GM04503 (cell line): ENCODE measurements around the gene TTI1.

Experiments
- DNase-seq: peaks from one replicate; pipeline ENCODE4 v3.0.0-alpha.2; 2012; ENCODE audit warnings: low read depth

TTI1 gene

GRCh38 chr20:38033330-38034107 lies at the start of gene TTI1, which contains the start of gene RPRD1B:
TTI1 (minus strand) TSS chr20:38033456; CDS start chr20:38013816, 19,640 bp downstream.
RPRD1B (plus strand) TSS chr20:38033746; CDS start chr20:38033948, 202 bp downstream.
- DNase-seq: peak; percentile 50

- no peak for DNase-seq
Measured at GRCh38 chr20:38082894-38083293, 49.6 kb upstream of the TTI1 start.

- no peak for DNase-seq
Measured at GRCh38 chr20:38081575-38081974, 48.3 kb upstream of the TTI1 start.

- no peak for DNase-seq
Measured at GRCh38 chr20:38079353-38079752, 46.1 kb upstream of the TTI1 start.

GRCh38 chr20:38078084-38078483 lies 44.8 kb upstream of the TTI1 start:
- DNase-seq: no peak

GRCh38 chr20:38076548-38076947 lies 43.3 kb upstream of the TTI1 start:
- no peak for DNase-seq

GRCh38 chr20:38075161-38075998 lies 42.1 kb upstream of the TTI1 start:
- no peak for DNase-seq

- DNase-seq: peak; percentile 85
Measured at GRCh38 chr20:38073307-38074071, 40.2 kb upstream of the TTI1 start.

GRCh38 chr20:38072898-38073297 lies 39.6 kb upstream of the TTI1 start:
- no peak for DNase-seq

GRCh38 chr20:38067717-38068365 lies 34.6 kb upstream of the TTI1 start:
- DNase-seq: no peak

GRCh38 chr20:38066969-38067716 lies 33.9 kb upstream of the TTI1 start:
- no peak for DNase-seq

- no peak for DNase-seq
Measured at GRCh38 chr20:38065764-38066375, 32.6 kb upstream of the TTI1 start.

GRCh38 chr20:38063911-38064530 lies 30.8 kb upstream of the TTI1 start:
- no peak for DNase-seq

- no peak for DNase-seq
Measured at GRCh38 chr20:38062890-38063289, 29.6 kb upstream of the TTI1 start.

GRCh38 chr20:38061109-38061508 lies 27.9 kb upstream of the TTI1 start:
- DNase-seq: no peak

- DNase-seq: no peak
Measured at GRCh38 chr20:38060536-38060935, 27.3 kb upstream of the TTI1 start.

GRCh38 chr20:38059832-38060231 lies 26.6 kb upstream of the TTI1 start:
- DNase-seq: no peak

GRCh38 chr20:38057351-38057972 lies 24.2 kb upstream of the TTI1 start:
- DNase-seq: no peak

- DNase-seq: no peak
Measured at GRCh38 chr20:38055848-38056247, 22.6 kb upstream of the TTI1 start.

GRCh38 chr20:38055294-38055693 lies 22.0 kb upstream of the TTI1 start:
- no peak for DNase-seq
